ENCODE results near the gene YDJC. TPM values are rescaled to one million over a fixed set of nuclear protein-coding genes. Genes with fewer than 3 reads are reported as not detected.

YDJC gene
- polyA plus RNA-seq, 1 experiment = 20.0 TPM

GRCh38 chr22:21624880-21625791 lies 4.7 kb downstream of the YDJC start:
- Histone ChIP-seq H3K4me3 (ENCODE audit: low read depth, low read length) (no peak overlapping the region), H3K27me3 (ENCODE audit: control insufficient read depth, insufficient read depth, low read length) (no peaks in the 10 kb centered on the region), H3K36me3 (ENCODE audit: control insufficient read depth, insufficient read depth, low read length) (peaks cover 7% of the 10 kb centered on the region)
- TF ChIP-seq CTCF (IDR thresholded peaks at IDR 0.05; ENCODE audit: insufficient read depth, low read depth, low read length) = no peak
- DNase-seq (ENCODE audit: low read depth) = no peak
- ChIA-PET CTCF (interaction anchor here (0.6 to 1.4 kb wide), 8 partner anchors 9 to 811 kb away, joined by 3 to 5 read pairs (median 3); no protein-coding TSS in a partner anchor), POLR2A (interaction anchor here (0.6 kb wide), 1 partner anchor 57 kb away, joined by 3 read pairs; no protein-coding TSS in a partner anchor)

GRCh38 chr22:21624120-21624879 lies 5.5 kb downstream of the YDJC start:
- POLR2A ChIA-PET = interaction anchor here (0.6 kb wide), 1 partner anchor 56 kb away, joined by 3 read pairs; no protein-coding TSS in a partner anchor
- DNase-seq (ENCODE audit: low read depth) = no peak

GRCh38 chr22:21623648-21623970 lies 6.2 kb downstream of the YDJC start:
- Histone ChIP-seq H3K4me3 (ENCODE audit: low read depth, low read length) (no peak overlapping the region), H3K36me3 (ENCODE audit: control insufficient read depth, insufficient read depth, low read length) (peaks cover 7% of the 10 kb centered on the region), H3K27me3 (ENCODE audit: control insufficient read depth, insufficient read depth, low read length) (no peaks in the 10 kb centered on the region)
- no peak for TF ChIP-seq CTCF (IDR thresholded peaks at IDR 0.05; ENCODE audit: insufficient read depth, low read depth, low read length)
- ChIA-PET CTCF (interaction anchor here (0.6 to 1.9 kb wide), 4 partner anchors 10 to 44 kb away, joined by 3 to 6 read pairs (median 4); no protein-coding TSS in a partner anchor), POLR2A (no interaction called here)
- no peak for DNase-seq (ENCODE audit: low read depth)

More at GRCh38 chr22:21624120-21624879, 5.5 kb downstream of the YDJC start:
- Histone ChIP-seq H3K27me3 (ENCODE audit: control insufficient read depth, insufficient read depth, low read length) (no peaks in the 10 kb centered on the region), H3K4me3 (ENCODE audit: low read depth, low read length) (no peak overlapping the region), H3K36me3 (ENCODE audit: control insufficient read depth, insufficient read depth, low read length) (peaks cover 7% of the 10 kb centered on the region)
- TF ChIP-seq CTCF (IDR thresholded peaks at IDR 0.05; ENCODE audit: insufficient read depth, low read depth, low read length) = peak; percentile 51
- CTCF ChIA-PET = interaction anchor here (0.6 to 1.2 kb wide), 7 partner anchors 8 to 810 kb away, joined by 3 to 5 read pairs (median 3); no protein-coding TSS in a partner anchor

- peaks cover 5% of the 10 kb centered on the region for H3K36me3 ChIP-seq (ENCODE audit: control insufficient read depth, insufficient read depth, low read length)
- no peak overlapping the region for H3K4me3 ChIP-seq (ENCODE audit: low read depth, low read length)
- ChIA-PET CTCF (interaction anchor here (0.6 to 1.9 kb wide), 5 partner anchors 9 to 43 kb away, joined by 3 to 6 read pairs (median 3); no protein-coding TSS in a partner anchor), POLR2A (no interaction called here)
- H3K27me3 ChIP-seq (ENCODE audit: control insufficient read depth, insufficient read depth, low read length) = no peaks in the 10 kb centered on the region
- TF ChIP-seq CTCF (IDR thresholded peaks at IDR 0.05; ENCODE audit: insufficient read depth, low read depth, low read length) = no peak
- DNase-seq (ENCODE audit: low read depth) = no peak
Measured at GRCh38 chr22:21622919-21623647, 6.7 kb downstream of the YDJC start.

Measured in BJ (cell line).